Parathyroid adenoma (tissue), 2 donors: ENCODE measurements around the gene TMEM235.

Source experiments
- H2AFZ ChIP-seq: fragments of 300-600 bp; sonication (generic); one replicate; pipeline ENCODE4 v1.7.0; 2017; ENCODE audit warnings: antibody characterized with exemption, mild to moderate bottlenecking
- H3K27ac ChIP-seq: fragments of 300-600 bp; sonication (generic); one replicate; pipeline ENCODE4 v1.7.0; 2017
- H3K27me3 ChIP-seq: fragments of 300-600 bp; sonication (generic); one replicate; pipeline ENCODE4 v1.7.0; 2017; ENCODE audit warnings: low read length; ENCODE audit not compliant: control insufficient read depth, insufficient read depth
- H3K36me3 ChIP-seq: fragments of 300-600 bp; sonication (generic); one replicate; pipeline ENCODE4 v1.7.0; 2017; ENCODE audit warnings: low read length; ENCODE audit not compliant: control insufficient read depth, insufficient read depth
- H3K4me1 ChIP-seq: fragments of 300-600 bp; sonication (generic); one replicate; pipeline ENCODE4 v1.7.0; 2017; ENCODE audit warnings: control low read depth
- H3K4me2 ChIP-seq: fragments of 300-600 bp; sonication (generic); one replicate; pipeline ENCODE4 v1.7.0; 2017; ENCODE audit warnings: low read length
- H3K4me3 ChIP-seq: fragments of 300-600 bp; sonication (generic); one replicate; pipeline ENCODE4 v1.7.0; 2017; ENCODE audit warnings: low read depth, low read length
- H3K79me2 ChIP-seq: fragments of 300-600 bp; sonication (generic); one replicate; pipeline ENCODE4 v1.7.0; 2017; ENCODE audit warnings: control low read depth
- H3K9ac ChIP-seq: fragments of 300-600 bp; sonication (generic); one replicate; pipeline ENCODE4 v1.7.0; 2017; ENCODE audit warnings: mild to moderate bottlenecking
- H3K9me3 ChIP-seq: fragments of 300-600 bp; sonication (generic); one replicate; pipeline ENCODE4 v1.7.0; 2017; ENCODE audit warnings: low read length; ENCODE audit not compliant: control insufficient read depth
- TF ChIP-seq, protein P1 (sequence below): fragments of 300-600 bp; sonication (generic); IDR thresholded peaks from one replicate; pipeline ENCODE4 v1.7.0; 2017; ENCODE audit warnings: antibody characterized with exemption, mild to moderate bottlenecking
- donor health status: primary hyperparathyroidism.

TMEM235 gene

DNA sequence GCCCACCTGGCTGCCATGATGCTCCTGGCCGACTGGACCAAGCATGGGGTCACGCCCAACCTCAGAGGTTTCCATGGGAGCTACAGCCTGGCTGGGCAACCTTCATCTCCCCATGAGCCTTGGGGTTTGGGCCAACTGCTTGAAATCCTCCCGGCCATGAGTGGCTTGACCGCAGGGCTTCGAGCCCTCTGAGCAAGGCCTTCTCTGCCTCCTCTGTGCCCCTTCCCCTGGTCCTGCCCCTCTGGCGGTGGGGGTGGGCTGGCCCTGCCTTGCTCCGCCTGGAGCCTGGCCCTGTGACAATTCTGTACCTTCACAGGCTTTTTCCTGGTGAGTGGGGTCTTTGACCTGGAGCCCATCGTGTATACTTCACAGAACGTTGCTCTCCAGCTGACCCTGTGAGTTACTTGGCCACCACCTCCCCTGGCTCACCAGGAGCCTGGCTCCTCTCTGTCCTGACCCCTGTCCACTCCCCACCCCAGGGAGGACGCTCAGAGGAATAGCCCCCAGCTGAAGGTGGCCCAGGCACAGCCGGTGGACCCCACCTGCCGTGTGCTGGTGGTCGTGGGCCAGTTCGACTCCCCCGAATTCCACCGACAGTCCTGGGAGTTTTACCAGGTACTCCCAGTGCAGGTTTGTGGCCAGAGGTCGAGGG lies 26.2 kb upstream of the TMEM235 start:
- H3K36me3 ChIP-seq = no peaks in the 10 kb centered on the region
- H3K4me3 ChIP-seq = no peak overlapping the region
- no peaks in the 10 kb centered on the region for H3K27me3 ChIP-seq
- H3K9me3 ChIP-seq = no peaks in the 10 kb centered on the region
- no peak overlapping the region for H3K4me2 ChIP-seq
- no peak overlapping the region for H2AFZ ChIP-seq
- TF ChIP-seq, protein P1, sequence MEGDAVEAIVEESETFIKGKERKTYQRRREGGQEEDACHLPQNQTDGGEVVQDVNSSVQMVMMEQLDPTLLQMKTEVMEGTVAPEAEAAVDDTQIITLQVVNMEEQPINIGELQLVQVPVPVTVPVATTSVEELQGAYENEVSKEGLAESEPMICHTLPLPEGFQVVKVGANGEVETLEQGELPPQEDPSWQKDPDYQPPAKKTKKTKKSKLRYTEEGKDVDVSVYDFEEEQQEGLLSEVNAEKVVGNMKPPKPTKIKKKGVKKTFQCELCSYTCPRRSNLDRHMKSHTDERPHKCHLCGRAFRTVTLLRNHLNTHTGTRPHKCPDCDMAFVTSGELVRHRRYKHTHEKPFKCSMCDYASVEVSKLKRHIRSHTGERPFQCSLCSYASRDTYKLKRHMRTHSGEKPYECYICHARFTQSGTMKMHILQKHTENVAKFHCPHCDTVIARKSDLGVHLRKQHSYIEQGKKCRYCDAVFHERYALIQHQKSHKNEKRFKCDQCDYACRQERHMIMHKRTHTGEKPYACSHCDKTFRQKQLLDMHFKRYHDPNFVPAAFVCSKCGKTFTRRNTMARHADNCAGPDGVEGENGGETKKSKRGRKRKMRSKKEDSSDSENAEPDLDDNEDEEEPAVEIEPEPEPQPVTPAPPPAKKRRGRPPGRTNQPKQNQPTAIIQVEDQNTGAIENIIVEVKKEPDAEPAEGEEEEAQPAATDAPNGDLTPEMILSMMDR = no peak
- no peaks in the 10 kb centered on the region for H3K4me1 ChIP-seq
- no peak overlapping the region for H3K27ac ChIP-seq
- H3K9ac ChIP-seq = no peak overlapping the region
- no peaks in the 10 kb centered on the region for H3K79me2 ChIP-seq

DNA sequence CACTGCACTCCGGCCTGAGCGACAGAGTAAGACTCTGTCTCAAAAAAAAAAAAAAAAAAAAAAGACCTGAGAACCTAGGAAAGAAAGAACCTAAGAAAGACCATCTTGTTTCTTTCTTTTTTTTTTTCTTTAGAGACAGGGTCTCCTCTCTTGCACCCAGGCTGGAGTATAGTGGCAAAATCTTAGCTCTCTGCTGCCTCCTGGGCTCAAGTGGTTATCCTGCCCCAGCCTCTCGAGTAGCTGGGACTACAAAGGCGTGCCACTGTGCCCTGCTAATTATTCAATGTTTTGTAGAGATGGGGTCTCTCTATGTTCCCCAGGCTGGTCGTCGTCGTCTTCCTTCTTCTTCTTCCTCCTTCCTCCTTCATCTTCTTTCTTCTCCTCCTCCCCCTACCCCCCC lies 25.1 kb upstream of the TMEM235 start:
- no peaks in the 10 kb centered on the region for H3K36me3 ChIP-seq
- H3K27ac ChIP-seq = no peak overlapping the region
- no peaks in the 10 kb centered on the region for H3K27me3 ChIP-seq
- H3K9me3 ChIP-seq = no peaks in the 10 kb centered on the region
- H3K4me3 ChIP-seq = no peak overlapping the region
- H3K9ac ChIP-seq = no peak overlapping the region
- no peak overlapping the region for H3K4me2 ChIP-seq
- no peaks in the 10 kb centered on the region for H3K4me1 ChIP-seq
- H2AFZ ChIP-seq = no peak overlapping the region
- no peaks in the 10 kb centered on the region for H3K79me2 ChIP-seq
- TF ChIP-seq, protein P1 = no peak

DNA sequence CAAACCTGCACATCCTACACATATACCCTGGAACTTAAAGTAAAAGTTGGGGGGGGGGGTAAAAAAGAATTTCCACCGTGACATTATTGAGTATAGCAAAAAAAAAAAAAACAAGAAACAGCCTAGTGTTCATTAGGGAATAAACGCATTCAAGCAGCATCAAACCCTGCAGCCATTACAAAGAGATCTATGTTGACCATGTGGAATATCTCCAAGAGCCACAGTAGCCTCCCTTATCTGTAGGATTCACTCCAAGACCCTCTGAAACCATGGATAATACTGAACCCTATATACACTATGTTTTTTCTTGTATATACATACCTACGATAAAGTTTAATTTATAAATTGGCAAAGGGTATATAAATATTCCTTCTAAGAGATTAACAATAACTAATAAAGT lies 22.9 kb upstream of the TMEM235 start:
- no peaks in the 10 kb centered on the region for H3K79me2 ChIP-seq
- no peaks in the 10 kb centered on the region for H3K4me1 ChIP-seq
- TF ChIP-seq, protein P1 = no peak
- no peak overlapping the region for H3K27ac ChIP-seq
- H3K9ac ChIP-seq = no peak overlapping the region
- H3K9me3 ChIP-seq = no peaks in the 10 kb centered on the region
- H2AFZ ChIP-seq = no peak overlapping the region
- H3K27me3 ChIP-seq = no peaks in the 10 kb centered on the region
- no peaks in the 10 kb centered on the region for H3K36me3 ChIP-seq
- H3K4me2 ChIP-seq = no peak overlapping the region
- H3K4me3 ChIP-seq = no peak overlapping the region

DNA sequence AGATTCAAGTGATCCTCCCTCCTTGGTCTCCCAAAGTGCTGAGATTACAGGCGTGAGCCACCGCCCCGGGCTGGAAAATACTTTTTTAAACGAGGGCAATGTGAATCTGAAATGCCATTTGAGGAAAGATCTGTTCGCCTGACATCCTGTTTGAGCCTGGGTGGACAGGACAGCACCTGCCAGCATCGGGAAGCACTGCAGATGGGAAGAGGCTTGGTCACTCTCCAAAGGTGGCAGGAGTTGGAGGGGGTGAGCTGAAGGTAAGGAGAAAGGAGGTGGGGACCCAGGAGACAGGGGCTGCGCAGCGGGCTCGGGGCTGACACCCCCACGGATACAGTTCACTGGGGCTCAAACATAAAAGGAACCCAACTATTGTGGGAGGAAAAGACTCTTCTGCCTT lies 21.3 kb upstream of the TMEM235 start:
- Histone ChIP-seq H3K9ac (no peak overlapping the region), H3K4me1 (no peaks in the 10 kb centered on the region), H3K4me3 (no peak overlapping the region), H2AFZ (no peak overlapping the region), H3K27me3 (no peaks in the 10 kb centered on the region), H3K27ac (no peak overlapping the region), H3K9me3 (no peaks in the 10 kb centered on the region), H3K79me2 (no peaks in the 10 kb centered on the region), H3K36me3 (no peaks in the 10 kb centered on the region), H3K4me2 (no peak overlapping the region)
- TF ChIP-seq, protein P1 = no peak

- Histone ChIP-seq H2AFZ (no peak overlapping the region), H3K79me2 (no peaks in the 10 kb centered on the region), H3K36me3 (no peaks in the 10 kb centered on the region), H3K9ac (no peak overlapping the region), H3K4me1 (no peaks in the 10 kb centered on the region), H3K27me3 (no peaks in the 10 kb centered on the region), H3K4me2 (no peak overlapping the region), H3K4me3 (no peak overlapping the region), H3K27ac (no peak overlapping the region), H3K9me3 (no peaks in the 10 kb centered on the region)
- TF ChIP-seq, protein P1 = no peak
These were observed 20.4 kb upstream of the TMEM235 start for GRCh38 chr17:78211032-78211431.
